ENCODE results near the gene PHC2. TPM values are rescaled to one million over a fixed set of nuclear protein-coding genes. Genes with fewer than 3 reads are reported as not detected.

Gene PHC2
- total and polyA plus RNA-seq, 9 of the 15 experiments (the other 6 are each of a cell fraction or from before 2014, with no cell fraction given): 3.1 to 67.6 (median 34.6) TPM

DNA sequence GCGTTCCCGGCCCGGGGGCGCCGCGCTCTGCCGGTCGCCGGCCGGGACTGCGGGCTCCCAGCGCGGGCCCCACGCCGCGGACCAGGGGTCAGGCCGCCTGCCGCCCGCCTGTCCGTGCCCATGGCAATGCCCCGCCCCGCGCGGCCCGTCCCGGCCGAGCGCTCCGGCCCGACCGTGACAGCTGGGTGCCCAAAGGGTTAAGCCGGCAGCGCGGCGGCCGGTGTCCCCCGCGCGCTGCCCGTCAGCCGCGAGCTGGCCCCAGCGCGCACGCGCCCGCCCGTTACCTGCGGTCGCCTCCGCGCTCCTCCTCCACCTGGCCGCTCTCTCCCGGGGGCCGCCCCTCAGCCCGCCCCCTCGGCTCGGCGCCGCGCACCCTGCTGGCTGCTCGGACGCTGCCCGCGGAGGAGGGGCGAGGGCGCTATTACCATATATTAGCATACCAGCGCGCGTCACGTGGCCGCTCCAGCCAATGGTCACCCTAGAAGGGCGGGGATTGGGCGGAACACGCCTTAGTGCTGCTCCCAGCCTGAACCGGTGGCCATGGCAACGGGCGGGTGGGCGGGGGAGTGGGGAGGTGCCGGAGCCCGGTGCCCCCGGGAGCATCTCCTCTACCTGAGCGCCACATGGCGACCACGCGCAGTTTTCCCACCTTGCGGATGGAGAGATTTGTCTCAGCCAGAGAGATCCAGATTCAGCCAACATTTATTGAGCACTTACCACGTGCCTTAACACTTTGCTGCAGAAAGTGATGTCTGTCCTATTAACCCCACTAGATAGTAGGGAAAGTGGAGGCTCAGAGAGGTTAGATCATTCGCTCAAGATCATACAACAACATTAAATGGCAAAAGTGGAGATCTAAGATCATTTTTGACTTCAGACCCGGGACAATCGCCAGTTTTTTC is at the start of gene PHC2 (continued):
- no peak for TF ChIP-seq ZNF740 (CRISPR knock-in tag; IDR thresholded peaks at IDR 0.05)
- no peak for TF ChIP-seq ZNF740 (tag; IDR thresholded peaks at IDR 0.05)
- TF ChIP-seq PYGO2 (tag; IDR thresholded peaks at IDR 0.05): no peak

- in situ Hi-C loops (cut with MboI) (no loop called here), intact Hi-C loops (cut with micrococcal nuclease) (loop anchor here (10.0 kb wide), 1 partner anchor 343 kb away; no protein-coding TSS in a partner anchor)
- WGBS (ENCODE audit: insufficient coverage, low coverage, missing lambda C conversion rate): 10% methylated on average over 4 of the region's 4 CpGs
- Histone ChIP-seq H3K9me3 (replicated peaks; ENCODE audit: control insufficient read depth, insufficient read depth, low read depth, low read length) (no peaks in the 10 kb centered on the region), H3K4me2 (ENCODE audit: insufficient read depth, low read length) (no peak overlapping the region), H3K36me3 (ENCODE audit: control insufficient read depth, insufficient read depth, low read length) (peaks cover 4% of the 10 kb centered on the region; the same call in 1 of the 3 replicates), H3K4me3 (no peak overlapping the region), H3K27me3 (ENCODE audit: control insufficient read depth in 2 of 2, insufficient read depth in 2 of 2, low read length in 2 of 2) (no peaks in the 10 kb centered on the region), H3K9ac (ENCODE audit: insufficient read depth in 1 of 2, low read depth in 2 of 2, low read length in 2 of 2) (no peak overlapping the region), H3K4me1 (replicated peaks in 1 of 2; ENCODE audit: control insufficient read depth in 2 of 2, insufficient read depth in 2 of 2, low read length in 2 of 2) (no peaks in the 10 kb centered on the region; a peak in 1 of 5 replicates), H4K20me1 (replicated peaks; ENCODE audit: control insufficient read depth, insufficient read depth, low read length) (no peaks in the 10 kb centered on the region), H3K27ac (ENCODE audit: extremely low read depth, low read depth, low read length) (no peak overlapping the region), H3K79me2 (ENCODE audit: control insufficient read depth, insufficient read depth, low read length) (peaks cover 4% of the 10 kb centered on the region; the same call in 1 of the 3 replicates), H2AFZ (ENCODE audit: low read depth, low read length) (no peak overlapping the region), H3K9me1 (ENCODE audit: control insufficient read depth, insufficient read depth, low read length) (no peaks in the 10 kb centered on the region)
- ATAC-seq (no peak), DNase-seq (ENCODE audit: extremely low read depth in 1 of 4, low spot score in 3 of 4) (no peak), FAIRE-seq (no peak)
- ChIA-PET CTCF (ENCODE audit: low intra/inter-chr PET ratio) (no interaction called here), POLR2A (interaction anchor here (0.7 kb wide), 1 partner anchor 136 kb away, joined by 3 read pairs; no protein-coding TSS in a partner anchor)
- no TSS peak for BruUV-seq (replicated peaks)
- no peak for TF ChIP-seq ATF7 (IDR thresholded peaks at IDR 0.05)
- TF ChIP-seq ZNF584 (CRISPR knock-in tag; IDR thresholded peaks at IDR 0.05; ENCODE audit: low read depth): no peak
- no peak for TF ChIP-seq CTCFL (IDR thresholded peaks at IDR 0.05; ENCODE audit: borderline replicate concordance, insufficient read depth, low read depth, low read length, poor library complexity, severe bottlenecking)
- no peak for TF ChIP-seq ZNF121 (CRISPR knock-in tag; conservative IDR thresholded peaks at IDR 0.05)
- TF ChIP-seq MYBL2 (IDR thresholded peaks at IDR 0.05; ENCODE audit: low read depth): no peak
- no peak for TF ChIP-seq MYBL2 (CRISPR knock-in tag; IDR thresholded peaks at IDR 0.05; ENCODE audit: borderline replicate concordance)
- TF ChIP-seq ZBTB8A (IDR thresholded peaks at IDR 0.05; ENCODE audit: partially characterized antibody): no peak
- TF ChIP-seq, protein P1, sequence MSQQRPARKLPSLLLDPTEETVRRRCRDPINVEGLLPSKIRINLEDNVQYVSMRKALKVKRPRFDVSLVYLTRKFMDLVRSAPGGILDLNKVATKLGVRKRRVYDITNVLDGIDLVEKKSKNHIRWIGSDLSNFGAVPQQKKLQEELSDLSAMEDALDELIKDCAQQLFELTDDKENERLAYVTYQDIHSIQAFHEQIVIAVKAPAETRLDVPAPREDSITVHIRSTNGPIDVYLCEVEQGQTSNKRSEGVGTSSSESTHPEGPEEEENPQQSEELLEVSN (IDR thresholded peaks at IDR 0.05; ENCODE audit: borderline replicate concordance in 1 of 2, extremely low read depth in 1 of 2, insufficient read depth in 1 of 2, insufficient read length in 1 of 2, low read depth in 1 of 2, low read length in 1 of 2, poor library complexity in 1 of 2, severe bottlenecking in 1 of 2): no peak
- TF ChIP-seq NFXL1 (CRISPR knock-in tag; IDR thresholded peaks at IDR 0.05): no peak
- no peak for TF ChIP-seq CBX3 (IDR thresholded peaks at IDR 0.05; ENCODE audit: borderline replicate concordance in 1 of 2, low read length in 2 of 2)
- TF ChIP-seq NEUROD1 (IDR thresholded peaks at IDR 0.05; ENCODE audit: borderline replicate concordance, low read depth, low read length, partially characterized antibody): no peak
- TF ChIP-seq ZFP36 (IDR thresholded peaks at IDR 0.05; ENCODE audit: low read depth, low read length, partially characterized antibody): no peak
Observed at GRCh38 chr1:33477451-33477850, 46.6 kb upstream of the PHC2 start.

Data from K562 (cell line).